SU-DHL-6 (cell line): ENCODE measurements around the gene ZSCAN25.

Experiments
- H2AFZ ChIP-seq: fragments of 200-600 bp; sonication (generic); 2 replicates; pipeline ENCODE4 v1.6.1; 2014; ENCODE audit warnings: low read depth, mild to moderate bottlenecking, moderate library complexity, mixed read lengths, antibody characterized with exemption, low read length; ENCODE audit not compliant: severe bottlenecking
- H3F3A ChIP-seq: fragments of 200-600 bp; shearing (Covaris generic); 2 replicates; pipeline ENCODE4 v1.6.0; 2016; ENCODE audit warnings: antibody characterized with exemption, mild to moderate bottlenecking; ENCODE audit not compliant: insufficient read depth
- H3K27ac ChIP-seq: fragments of 200-600 bp; sonication (generic); 2 replicates; pipeline ENCODE4 v1.5.1; 2016; ENCODE audit warnings: low read depth, mild to moderate bottlenecking, low read length, moderate library complexity, mixed read lengths
- H3K27me3 ChIP-seq: fragments of 200-600 bp; sonication (generic), shearing (Covaris generic); 2 replicates; pipeline ENCODE4 v1.6.0; 2014; ENCODE audit warnings: mild to moderate bottlenecking, low read length
- H3K36me3 ChIP-seq: fragments of 200-600 bp; sonication (generic); 2 replicates; pipeline ENCODE4 v1.6.1; 2014; ENCODE audit warnings: mild to moderate bottlenecking, low read length, mixed read lengths
- H3K4me2 ChIP-seq: fragments of 300-600, 200-600 bp; shearing (Covaris generic), sonication (generic); 2 replicates; pipeline ENCODE4 v1.6.0; 2014; ENCODE audit warnings: low read length, low read depth, mild to moderate bottlenecking; ENCODE audit not compliant: poor library complexity, severe bottlenecking
- H3K4me3 ChIP-seq: fragments of 200-600 bp; sonication (generic); 2 replicates; pipeline ENCODE4 v1.5.1; 2014; ENCODE audit warnings: antibody characterized with exemption, low read length, mild to moderate bottlenecking, mixed read lengths; ENCODE audit not compliant: insufficient read depth, poor library complexity, severe bottlenecking
- H3K79me2 ChIP-seq: fragments of 200-600 bp; sonication (generic); 2 replicates; pipeline ENCODE4 v1.6.1; 2014; ENCODE audit warnings: mild to moderate bottlenecking, low read length, moderate library complexity; ENCODE audit not compliant: insufficient read depth
- H3K9ac ChIP-seq: fragments of 200-600 bp; sonication (generic); 2 replicates; pipeline ENCODE4 v1.7.0; 2014; ENCODE audit warnings: mild to moderate bottlenecking, low read length
- H3K9me2 ChIP-seq: fragments of 200-600 bp; sonication (generic); replicated peaks from 2 replicates; pipeline ENCODE4 v1.6.1; 2014; ENCODE audit warnings: low read length; ENCODE audit not compliant: insufficient read depth
- H3K9me3 ChIP-seq: fragments of 200-600 bp; sonication (generic); 2 replicates; pipeline ENCODE4 v1.6.1; 2014; ENCODE audit warnings: low read length, mixed read lengths; ENCODE audit not compliant: insufficient read depth
- H4K20me1 ChIP-seq: fragments of 200-600 bp; sonication (generic); 2 replicates; pipeline ENCODE4 v1.6.1; 2014; ENCODE audit warnings: low read depth, mild to moderate bottlenecking, antibody characterized with exemption, low read length, moderate library complexity, mixed read lengths
- EZH2phosphoT487 ChIP-seq: fragments of 200-600 bp; sonication (generic), shearing (Covaris generic); conservative IDR thresholded peaks from 2 replicates; pipeline ENCODE4 v1.6.1; 2018; ENCODE audit warnings: mild to moderate bottlenecking, antibody characterized with exemption, low read length, moderate library complexity, mixed read lengths
- TF ChIP-seq, protein P1 (sequence below): fragments of 200-600 bp; sonication (generic); IDR thresholded peaks from one replicate; pipeline ENCODE4 v1.5.1; 2017; ENCODE audit warnings: antibody characterized with exemption, mild to moderate bottlenecking, low read length, moderate library complexity; ENCODE audit not compliant: insufficient read depth, poor library complexity, severe bottlenecking

Gene ZSCAN25

DNA sequence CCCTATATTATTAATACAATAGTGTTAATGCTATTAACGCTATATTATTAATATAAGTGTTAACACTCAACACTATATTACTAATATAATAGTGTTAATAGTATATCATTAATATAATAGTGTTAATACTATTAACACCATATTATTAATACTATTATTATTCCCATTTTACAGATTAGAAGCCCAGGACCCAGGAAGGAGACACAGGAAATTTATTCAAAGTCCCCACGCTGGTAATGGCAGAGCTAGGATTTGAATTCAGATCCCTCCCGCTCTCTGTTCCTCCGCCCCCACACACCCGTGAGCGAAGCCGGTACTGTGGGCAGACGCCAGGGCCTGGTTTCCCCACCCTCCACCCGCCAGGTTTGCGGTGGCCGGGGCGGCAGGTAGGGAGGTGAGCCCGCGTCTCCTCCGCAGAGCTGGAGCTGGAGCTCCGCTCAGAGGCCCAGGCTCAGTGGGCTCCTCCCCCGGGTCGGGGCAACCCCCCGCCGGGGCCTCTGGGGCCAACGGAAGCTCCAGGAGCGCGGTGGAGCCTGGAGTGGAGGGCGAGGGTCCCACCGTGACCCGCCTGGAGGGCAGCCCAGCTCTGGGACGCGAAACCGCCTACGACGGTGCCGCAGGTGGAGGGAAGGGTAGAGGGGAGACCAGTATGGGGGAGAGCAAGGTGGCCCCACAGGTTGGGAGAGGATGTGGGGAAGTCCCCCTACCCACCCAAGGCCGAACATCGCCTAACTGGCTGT lies 18.8 kb upstream of the ZSCAN25 start, which contains the start of gene TMEM225B:
Gene TMEM225B (plus strand): TSS at position 506 of the 740 bp plus-strand sequence. CDS start 6,122 bp downstream, outside the sequence.
- H3K27ac ChIP-seq, result no peak within 1 kb of the TSS
- H4K20me1 ChIP-seq, result no peaks in the 10 kb centered on the region
- H3K4me3 ChIP-seq, result no peak within 1 kb of the TSS
- no peak within 1 kb of the TSS for H3K4me2 ChIP-seq
- no peaks in the 10 kb centered on the region for H3K9me3 ChIP-seq
- no peak within 1 kb of the TSS for H2AFZ ChIP-seq
- no peaks in the 10 kb centered on the region for H3K79me2 ChIP-seq
- no peaks in the 10 kb centered on the region for H3K9me2 ChIP-seq
- no peaks in the 10 kb centered on the region for H3F3A ChIP-seq
- H3K27me3 ChIP-seq, result no peaks in the 10 kb centered on the region
- H3K36me3 ChIP-seq, result no peaks in the 10 kb centered on the region
- TF ChIP-seq EZH2phosphoT487, result no peak
- TF ChIP-seq, protein P1, sequence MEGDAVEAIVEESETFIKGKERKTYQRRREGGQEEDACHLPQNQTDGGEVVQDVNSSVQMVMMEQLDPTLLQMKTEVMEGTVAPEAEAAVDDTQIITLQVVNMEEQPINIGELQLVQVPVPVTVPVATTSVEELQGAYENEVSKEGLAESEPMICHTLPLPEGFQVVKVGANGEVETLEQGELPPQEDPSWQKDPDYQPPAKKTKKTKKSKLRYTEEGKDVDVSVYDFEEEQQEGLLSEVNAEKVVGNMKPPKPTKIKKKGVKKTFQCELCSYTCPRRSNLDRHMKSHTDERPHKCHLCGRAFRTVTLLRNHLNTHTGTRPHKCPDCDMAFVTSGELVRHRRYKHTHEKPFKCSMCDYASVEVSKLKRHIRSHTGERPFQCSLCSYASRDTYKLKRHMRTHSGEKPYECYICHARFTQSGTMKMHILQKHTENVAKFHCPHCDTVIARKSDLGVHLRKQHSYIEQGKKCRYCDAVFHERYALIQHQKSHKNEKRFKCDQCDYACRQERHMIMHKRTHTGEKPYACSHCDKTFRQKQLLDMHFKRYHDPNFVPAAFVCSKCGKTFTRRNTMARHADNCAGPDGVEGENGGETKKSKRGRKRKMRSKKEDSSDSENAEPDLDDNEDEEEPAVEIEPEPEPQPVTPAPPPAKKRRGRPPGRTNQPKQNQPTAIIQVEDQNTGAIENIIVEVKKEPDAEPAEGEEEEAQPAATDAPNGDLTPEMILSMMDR, result no peak
- H3K9ac ChIP-seq, result no peak within 1 kb of the TSS

- TF ChIP-seq, protein P1, result no peak
- no peak for TF ChIP-seq EZH2phosphoT487
Measured at GRCh38 chr7:99599836-99600235, 16.9 kb upstream of the ZSCAN25 start.

DNA sequence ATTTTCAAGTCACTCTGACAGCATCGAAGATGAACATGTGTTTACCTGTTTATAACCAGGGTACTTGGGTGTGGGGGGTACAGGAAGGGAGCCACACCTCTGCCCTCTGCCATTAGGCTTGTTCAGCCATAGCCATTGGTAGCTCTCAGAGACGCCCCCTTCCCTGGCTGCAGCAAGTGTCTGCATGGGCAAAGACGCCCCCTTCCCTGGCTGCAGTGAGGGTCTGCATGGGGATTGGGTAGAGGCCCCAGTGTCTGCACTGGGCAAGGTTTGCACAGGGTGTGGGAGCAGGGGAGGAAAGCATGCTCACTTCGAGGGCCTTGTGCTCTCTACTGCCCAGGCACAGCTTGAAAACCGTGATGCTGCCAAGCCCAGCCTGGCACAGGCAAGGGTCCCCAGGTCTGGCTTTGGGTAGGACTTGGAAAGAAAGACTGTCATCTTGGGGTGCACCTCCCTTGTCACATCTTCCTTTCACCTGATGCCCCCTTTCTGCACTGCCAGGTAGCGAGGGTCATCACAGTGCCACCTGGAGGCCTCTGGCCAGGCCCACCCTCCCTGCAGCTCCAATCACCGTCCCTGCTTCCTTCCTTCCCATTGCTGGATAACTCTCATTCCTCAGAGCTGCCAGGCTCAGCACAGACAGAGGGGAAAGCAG lies 15.0 kb upstream of the ZSCAN25 start:
- no peaks in the 10 kb centered on the region for H3K27me3 ChIP-seq
- H3K9me2 ChIP-seq, result no peaks in the 10 kb centered on the region
- TF ChIP-seq, protein P1, result no peak
- no peak overlapping the region for H3K27ac ChIP-seq
- no peaks in the 10 kb centered on the region for H3K36me3 ChIP-seq
- H4K20me1 ChIP-seq, result no peaks in the 10 kb centered on the region
- no peak overlapping the region for H2AFZ ChIP-seq
- no peak overlapping the region for H3K4me3 ChIP-seq
- no peak overlapping the region for H3K9ac ChIP-seq
- no peaks in the 10 kb centered on the region for H3K9me3 ChIP-seq
- H3F3A ChIP-seq, result no peaks in the 10 kb centered on the region
- no peaks in the 10 kb centered on the region for H3K79me2 ChIP-seq
- no peak overlapping the region for H3K4me2 ChIP-seq

More at GRCh38 chr7:99599836-99600235, 16.9 kb upstream of the ZSCAN25 start:
- Histone ChIP-seq H4K20me1 (no peaks in the 10 kb centered on the region), H3K27ac (no peak overlapping the region), H3F3A (no peaks in the 10 kb centered on the region), H2AFZ (no peak overlapping the region), H3K4me2 (no peak overlapping the region), H3K9me3 (no peaks in the 10 kb centered on the region), H3K36me3 (no peaks in the 10 kb centered on the region), H3K4me3 (no peak overlapping the region), H3K27me3 (no peaks in the 10 kb centered on the region), H3K9me2 (no peaks in the 10 kb centered on the region), H3K9ac (no peak overlapping the region), H3K79me2 (no peaks in the 10 kb centered on the region)
